Endothelial cell of umbilical vein (primary cell): ENCODE measurements around the gene ZNF330.

ENCODE experiments used
- CTCF ChIP-seq, 2 donors: IDR thresholded peaks; 1 replicate in 1 of 2; 2 replicates in 1 of 2; pipeline ENCODE4 v1.5.1; 2011; ENCODE audit warnings: low read length in 2 of 2, mild to moderate bottlenecking in 2 of 2, moderate library complexity in 2 of 2, control low read depth in 1 of 2, inconsistent platforms in 1 of 2, low read depth in 1 of 2; ENCODE audit not compliant: insufficient read depth in 1 of 2; ENCODE audit errors: extremely low read depth in 1 of 2
- EZH2 ChIP-seq: IDR thresholded peaks from 2 replicates; pipeline ENCODE4 v1.6.1; 2012; ENCODE audit warnings: borderline replicate concordance, low read depth, mild to moderate bottlenecking, moderate library complexity, low read length, inconsistent platforms; ENCODE audit not compliant: severe bottlenecking
- JUN ChIP-seq: IDR thresholded peaks from 2 replicates; pipeline ENCODE4 v1.6.1; 2011; ENCODE audit warnings: borderline replicate concordance, low read depth; ENCODE audit not compliant: insufficient read length, insufficient read depth
- MAX ChIP-seq: IDR thresholded peaks from 2 replicates; pipeline ENCODE4 v1.6.1; 2011; ENCODE audit not compliant: insufficient read depth, insufficient read length
- MYC ChIP-seq: IDR thresholded peaks from one replicate; pipeline ENCODE4 v1.6.1; 2011; ENCODE audit warnings: mild to moderate bottlenecking, low read depth, low read length
- POLR2A ChIP-seq: IDR thresholded peaks from 2 replicates; pipeline ENCODE4 v1.6.1; 2012; ENCODE audit warnings: low read depth, mild to moderate bottlenecking, control low read depth, low read length

GRCh38 chr4:141192564-141192963, 28.1 kb upstream of the ZNF330 start:
- TF ChIP-seq EZH2 (no peak), JUN (no peak), POLR2A (no peak), MYC (no peak), MAX (no peak), CTCF (IDR thresholded peaks at IDR 0.05; ENCODE audit: extremely low read depth in 1 of 2, insufficient read depth in 1 of 2, low read depth in 1 of 2, low read length in 2 of 2) (no peak)
